ENCODE results near the gene KRTAP3-2. TPM values are rescaled to one million over a fixed set of nuclear protein-coding genes. Genes with fewer than 3 reads are reported as not detected.

KRTAP3-2 gene
- total RNA-seq, 1 donor from 2014 or later, result not detected

DNA sequence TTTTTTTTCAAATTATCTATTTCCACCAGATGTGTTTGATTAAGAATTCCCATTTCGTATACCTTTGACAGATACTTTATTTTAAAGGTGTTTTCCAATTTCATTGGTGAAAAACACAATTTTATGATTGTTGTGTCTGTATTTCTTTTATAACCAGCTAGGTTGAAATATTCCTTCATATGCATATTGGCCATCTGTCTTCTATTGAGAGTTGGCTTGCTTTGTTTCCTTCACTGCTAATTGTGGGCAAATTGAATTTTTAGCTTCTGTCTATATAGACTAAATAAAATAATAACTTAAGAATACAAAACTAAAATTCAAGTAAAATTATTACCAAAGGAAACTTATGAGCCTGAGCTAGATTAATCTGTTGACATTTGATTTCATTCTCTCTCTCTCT lies 4.6 kb downstream of the KRTAP3-2 start:
- no peaks in the 10 kb centered on the region for H3K9me3 Mint-ChIP-seq
- no peak overlapping the region for H3K27ac Mint-ChIP-seq
- no peaks in the 10 kb centered on the region for H3K36me3 Mint-ChIP-seq
- no peaks in the 10 kb centered on the region for H3K27me3 Mint-ChIP-seq
- TF ChIP-seq, protein P1, sequence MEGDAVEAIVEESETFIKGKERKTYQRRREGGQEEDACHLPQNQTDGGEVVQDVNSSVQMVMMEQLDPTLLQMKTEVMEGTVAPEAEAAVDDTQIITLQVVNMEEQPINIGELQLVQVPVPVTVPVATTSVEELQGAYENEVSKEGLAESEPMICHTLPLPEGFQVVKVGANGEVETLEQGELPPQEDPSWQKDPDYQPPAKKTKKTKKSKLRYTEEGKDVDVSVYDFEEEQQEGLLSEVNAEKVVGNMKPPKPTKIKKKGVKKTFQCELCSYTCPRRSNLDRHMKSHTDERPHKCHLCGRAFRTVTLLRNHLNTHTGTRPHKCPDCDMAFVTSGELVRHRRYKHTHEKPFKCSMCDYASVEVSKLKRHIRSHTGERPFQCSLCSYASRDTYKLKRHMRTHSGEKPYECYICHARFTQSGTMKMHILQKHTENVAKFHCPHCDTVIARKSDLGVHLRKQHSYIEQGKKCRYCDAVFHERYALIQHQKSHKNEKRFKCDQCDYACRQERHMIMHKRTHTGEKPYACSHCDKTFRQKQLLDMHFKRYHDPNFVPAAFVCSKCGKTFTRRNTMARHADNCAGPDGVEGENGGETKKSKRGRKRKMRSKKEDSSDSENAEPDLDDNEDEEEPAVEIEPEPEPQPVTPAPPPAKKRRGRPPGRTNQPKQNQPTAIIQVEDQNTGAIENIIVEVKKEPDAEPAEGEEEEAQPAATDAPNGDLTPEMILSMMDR (conservative IDR thresholded peaks at IDR 0.05), result no peak
- no peak overlapping the region for H3K4me3 Mint-ChIP-seq
- no peak for DNase-seq (ENCODE audit: extremely low spot score, unreplicated experiment)
- H3K4me1 Mint-ChIP-seq (ENCODE audit: unreplicated experiment), result no peaks in the 10 kb centered on the region

DNA sequence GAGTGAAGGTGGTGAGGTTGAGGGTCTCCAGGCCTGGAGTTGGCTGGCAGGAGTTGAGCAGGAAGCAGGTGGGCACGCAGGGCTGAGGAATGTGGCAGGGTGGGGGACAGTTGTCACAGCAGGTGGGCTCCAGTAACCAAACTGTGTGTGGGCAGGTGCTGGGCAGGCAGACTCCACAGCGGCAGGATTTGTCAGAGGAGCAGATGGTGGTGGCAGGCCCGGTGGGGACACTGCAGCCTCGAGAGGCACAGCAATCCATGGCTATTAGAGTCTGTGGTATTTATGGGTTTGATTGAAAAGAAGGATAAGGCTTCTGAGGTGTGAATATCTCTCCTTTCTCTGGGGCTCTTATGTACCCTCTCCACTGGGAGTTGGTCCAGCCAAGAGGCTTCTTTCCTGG lies 5.9 kb downstream of the KRTAP3-2 start, which contains the start of gene KRTAP3-3:
KRTAP3-3 (minus strand) TSS at position 326 of the 400 bp plus-strand sequence; CDS start at position 259, 67 bp downstream.
- H3K27ac Mint-ChIP-seq, result no peak within 1 kb of the TSS
- TF ChIP-seq, protein P1 (conservative IDR thresholded peaks at IDR 0.05), result no peak
- H3K4me3 Mint-ChIP-seq, result no peak within 1 kb of the TSS
- H3K9me3 Mint-ChIP-seq, result no peaks in the 10 kb centered on the region
- DNase-seq (ENCODE audit: extremely low spot score, unreplicated experiment), result no peak
- H3K27me3 Mint-ChIP-seq, result no peaks in the 10 kb centered on the region
- H3K4me1 Mint-ChIP-seq (ENCODE audit: unreplicated experiment), result no peaks in the 10 kb centered on the region
- H3K36me3 Mint-ChIP-seq, result no peaks in the 10 kb centered on the region

DNA sequence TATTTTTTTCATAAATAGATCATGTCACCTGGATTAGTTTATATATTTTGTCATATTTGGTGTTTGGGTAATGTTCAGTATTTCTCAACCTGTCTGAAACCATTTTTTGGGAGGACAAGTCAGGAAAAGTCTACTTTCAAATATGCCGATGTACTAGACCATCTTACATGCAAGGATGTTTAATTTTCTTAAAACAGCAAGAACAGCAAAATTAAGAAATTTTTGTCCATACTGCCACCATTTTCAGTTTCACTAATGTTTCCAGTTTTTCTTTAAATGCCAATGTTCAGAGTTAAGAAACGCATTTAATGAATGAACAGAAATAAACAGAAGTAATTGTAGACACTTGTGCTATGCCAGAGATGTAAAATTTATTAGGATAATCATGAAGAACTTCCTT lies 6.6 kb downstream of the KRTAP3-2 start:
- TF ChIP-seq, protein P1 (conservative IDR thresholded peaks at IDR 0.05), result no peak

DNA sequence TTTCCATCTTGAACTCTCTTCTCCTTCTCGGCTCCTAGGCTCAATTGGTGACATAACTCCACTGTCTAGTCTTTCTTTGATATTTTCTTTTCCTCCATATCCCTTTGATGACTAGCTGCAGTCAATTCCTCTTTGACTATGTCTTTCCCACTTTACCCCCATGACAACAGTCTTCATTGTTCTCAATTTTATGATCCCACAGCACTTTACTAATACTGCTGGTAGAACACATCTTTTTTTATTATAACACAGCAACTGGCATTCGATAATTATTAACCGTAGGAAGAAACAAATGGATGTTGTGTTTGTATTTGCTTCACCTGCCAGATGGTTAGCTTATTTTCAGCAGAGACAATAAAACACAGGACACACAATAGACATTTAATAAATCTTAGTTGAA lies 7.0 kb downstream of the KRTAP3-2 start:
- no peaks in the 10 kb centered on the region for H3K9me3 Mint-ChIP-seq
- no peak for DNase-seq (ENCODE audit: extremely low spot score, unreplicated experiment)
- H3K4me3 Mint-ChIP-seq, result no peak overlapping the region
- H3K27ac Mint-ChIP-seq, result no peak overlapping the region
- peaks cover 2% of the 10 kb centered on the region for H3K4me1 Mint-ChIP-seq (ENCODE audit: unreplicated experiment)
- H3K27me3 Mint-ChIP-seq, result no peaks in the 10 kb centered on the region
- TF ChIP-seq, protein P1 (conservative IDR thresholded peaks at IDR 0.05), result no peak
- no peaks in the 10 kb centered on the region for H3K36me3 Mint-ChIP-seq

More for the DNA sequence above, 6.6 kb downstream of the KRTAP3-2 start:
- no peaks in the 10 kb centered on the region for H3K27me3 Mint-ChIP-seq
- no peaks in the 10 kb centered on the region for H3K9me3 Mint-ChIP-seq
- no peaks in the 10 kb centered on the region for H3K36me3 Mint-ChIP-seq
- H3K4me3 Mint-ChIP-seq, result no peak overlapping the region
- DNase-seq (ENCODE audit: extremely low spot score, unreplicated experiment), result no peak
- no peak overlapping the region for H3K27ac Mint-ChIP-seq
- H3K4me1 Mint-ChIP-seq (ENCODE audit: unreplicated experiment), result no peaks in the 10 kb centered on the region

DNA sequence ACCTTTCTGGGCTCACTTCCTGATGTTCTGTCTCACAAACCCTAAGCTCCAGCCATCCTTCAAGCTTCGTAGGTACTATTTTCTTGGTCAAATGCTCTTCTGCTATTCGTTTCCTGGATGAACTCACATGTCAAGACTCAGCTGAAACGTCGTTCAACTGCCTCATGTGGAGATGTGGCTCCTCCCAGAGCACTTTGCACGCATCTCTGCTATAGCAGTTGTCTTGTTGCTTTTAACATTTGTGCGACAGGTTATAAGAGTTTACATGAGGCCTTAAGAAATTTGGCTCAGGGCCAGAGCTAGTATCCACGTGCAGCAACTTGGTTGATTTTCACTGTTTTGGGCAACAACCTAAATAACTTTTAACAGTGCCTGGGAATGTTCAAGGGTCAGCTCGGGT lies 12.8 kb downstream of the KRTAP3-2 start:
- H3K9me3 Mint-ChIP-seq, result no peaks in the 10 kb centered on the region
- peak overlapping the region; percentile 50 for H3K4me3 Mint-ChIP-seq
- TF ChIP-seq, protein P1 (conservative IDR thresholded peaks at IDR 0.05), result no peak
- no peaks in the 10 kb centered on the region for H3K36me3 Mint-ChIP-seq
- peak overlapping the region; percentile 62 for H3K27ac Mint-ChIP-seq
- peaks cover 11% of the 10 kb centered on the region for H3K4me1 Mint-ChIP-seq (ENCODE audit: unreplicated experiment)
- DNase-seq (ENCODE audit: extremely low spot score, unreplicated experiment), result no peak
- H3K27me3 Mint-ChIP-seq, result no peaks in the 10 kb centered on the region

DNA sequence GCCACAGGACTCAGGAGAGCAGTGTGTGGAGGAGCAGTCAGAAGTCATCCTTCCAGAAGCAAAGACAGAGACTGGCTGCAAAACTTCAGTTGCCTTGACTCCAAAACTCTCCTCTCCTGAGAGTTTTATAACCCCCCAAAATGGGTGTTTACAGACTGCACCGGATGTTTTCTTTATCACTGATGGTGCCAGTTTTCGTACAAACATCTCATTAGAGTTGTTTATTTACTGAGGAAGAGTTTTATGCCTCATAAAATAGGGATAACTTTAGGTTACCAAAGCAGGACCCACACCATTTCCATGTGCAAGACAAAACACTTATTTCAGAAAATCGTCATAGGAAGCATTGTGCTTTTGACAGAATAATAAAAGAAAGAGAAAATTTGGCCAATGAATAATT lies 15.5 kb downstream of the KRTAP3-2 start, which contains the start of gene KRT40:
KRT40 (minus strand) TSS at position 101 of the 400 bp plus-strand sequence; CDS start at position 48, 53 bp downstream.
- H3K27me3 Mint-ChIP-seq, result no peaks in the 10 kb centered on the region
- H3K27ac Mint-ChIP-seq, result no peak within 1 kb of the TSS
- DNase-seq (ENCODE audit: extremely low spot score, unreplicated experiment), result no peak
- H3K4me1 Mint-ChIP-seq (ENCODE audit: unreplicated experiment), result peaks cover 23% of the 10 kb centered on the region
- no peak within 1 kb of the TSS for H3K4me3 Mint-ChIP-seq
- H3K36me3 Mint-ChIP-seq, result no peaks in the 10 kb centered on the region
- TF ChIP-seq, protein P1 (conservative IDR thresholded peaks at IDR 0.05), result no peak
- no peaks in the 10 kb centered on the region for H3K9me3 Mint-ChIP-seq

Data from type B pancreatic cell (in vitro differentiated cells).